GM21367 (cell line): ENCODE results near the gene SRGAP2C.
"Not testable (repeated sequence)": the region's sequence is repeated elsewhere in the genome, so short reads cannot be mapped to it uniquely, and the experiment has no call there.

Experiments used
- ATAC-seq: cut with Tn5 transposase; IDR thresholded peaks from one replicate; pipeline ENCODE4 v1.9.1; 2021; ENCODE audit not compliant: unreplicated experiment

SRGAP2C gene

GRCh38 chr1:121324726-121325125 is 140.0 kb downstream of the SRGAP2C start:
- ATAC-seq, result not testable (repeated sequence)

- ATAC-seq, result not testable (repeated sequence)
Measured at GRCh38 chr1:121332141-121332540, 147.4 kb downstream of the SRGAP2C start.

GRCh38 chr1:121332599-121333562 is 148.1 kb downstream of the SRGAP2C start:
- ATAC-seq, result not testable (repeated sequence)

- ATAC-seq, result not testable (repeated sequence)
Measured at GRCh38 chr1:121337958-121338357, 153.2 kb downstream of the SRGAP2C start.

GRCh38 chr1:121339611-121340010 is 154.8 kb downstream of the SRGAP2C start:
- ATAC-seq, result not testable (repeated sequence)

- not testable (repeated sequence) for ATAC-seq
Measured at GRCh38 chr1:121343311-121343906, 158.6 kb downstream of the SRGAP2C start.

- ATAC-seq, result not testable (repeated sequence)
Measured at GRCh38 chr1:121344355-121344754, 159.6 kb downstream of the SRGAP2C start.

GRCh38 chr1:121346654-121347053 is 161.9 kb downstream of the SRGAP2C start:
- not testable (repeated sequence) for ATAC-seq

GRCh38 chr1:121347476-121347875 is 162.7 kb downstream of the SRGAP2C start:
- ATAC-seq, result not testable (repeated sequence)

GRCh38 chr1:121348115-121348514 is 163.3 kb downstream of the SRGAP2C start:
- not testable (repeated sequence) for ATAC-seq

GRCh38 chr1:121349332-121349967 is 164.7 kb downstream of the SRGAP2C start:
- not testable (repeated sequence) for ATAC-seq

- ATAC-seq, result not testable (repeated sequence)
Measured at GRCh38 chr1:121355711-121356420, 171.1 kb downstream of the SRGAP2C start.

GRCh38 chr1:121356819-121357218 is 172.0 kb downstream of the SRGAP2C start:
- ATAC-seq, result not testable (repeated sequence)

GRCh38 chr1:121360531-121360930 is 175.8 kb downstream of the SRGAP2C start:
- ATAC-seq, result not testable (repeated sequence)

GRCh38 chr1:121361451-121362233 is 176.9 kb downstream of the SRGAP2C start:
- ATAC-seq, result not testable (repeated sequence)

GRCh38 chr1:121362234-121362883 is 177.6 kb downstream of the SRGAP2C start:
- not testable (repeated sequence) for ATAC-seq

GRCh38 chr1:121365316-121365715 is 180.5 kb downstream of the SRGAP2C start:
- not testable (repeated sequence) for ATAC-seq

- ATAC-seq, result not testable (repeated sequence)
Measured at GRCh38 chr1:121365723-121366122, 180.9 kb downstream of the SRGAP2C start.

GRCh38 chr1:121366171-121366570 is 181.4 kb downstream of the SRGAP2C start:
- not testable (repeated sequence) for ATAC-seq
